GM10266 (cell line): ENCODE results near the gene EPHB2.

Experiments used
- DNase-seq: peaks from one replicate; pipeline ENCODE4 v3.0.0; 2012; ENCODE audit errors: extremely low spot score
- TF ChIP-seq, protein P1 (sequence below): IDR thresholded peaks from 2 replicates; pipeline ENCODE4 v1.5.1; 2012; ENCODE audit warnings: mild to moderate bottlenecking, low read depth; ENCODE audit not compliant: control insufficient read depth, insufficient read depth; ENCODE audit errors: missing control alignments

The EPHB2 gene

DNA sequence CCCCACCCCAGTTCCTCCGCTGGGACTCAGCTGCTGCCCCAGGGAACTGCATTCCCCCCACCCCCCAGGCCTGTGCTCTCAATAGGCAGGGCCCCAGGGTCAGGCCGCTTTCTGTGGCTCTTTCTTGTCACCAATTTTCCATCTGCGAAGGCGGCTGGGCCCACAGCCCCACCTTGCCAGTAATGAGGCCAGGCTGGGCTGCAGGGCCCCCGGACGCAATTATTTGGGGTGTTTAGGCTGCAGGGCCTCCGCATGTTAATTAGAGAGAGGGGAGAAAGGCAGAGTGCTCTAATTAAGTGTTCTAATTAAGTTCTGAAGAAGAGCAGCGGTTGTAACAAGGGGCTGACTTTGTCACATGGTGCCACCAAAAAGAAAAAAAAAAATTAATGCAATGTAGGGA is 71.8 kb downstream of the EPHB2 start:
- no peak for DNase-seq
- TF ChIP-seq, protein P1, sequence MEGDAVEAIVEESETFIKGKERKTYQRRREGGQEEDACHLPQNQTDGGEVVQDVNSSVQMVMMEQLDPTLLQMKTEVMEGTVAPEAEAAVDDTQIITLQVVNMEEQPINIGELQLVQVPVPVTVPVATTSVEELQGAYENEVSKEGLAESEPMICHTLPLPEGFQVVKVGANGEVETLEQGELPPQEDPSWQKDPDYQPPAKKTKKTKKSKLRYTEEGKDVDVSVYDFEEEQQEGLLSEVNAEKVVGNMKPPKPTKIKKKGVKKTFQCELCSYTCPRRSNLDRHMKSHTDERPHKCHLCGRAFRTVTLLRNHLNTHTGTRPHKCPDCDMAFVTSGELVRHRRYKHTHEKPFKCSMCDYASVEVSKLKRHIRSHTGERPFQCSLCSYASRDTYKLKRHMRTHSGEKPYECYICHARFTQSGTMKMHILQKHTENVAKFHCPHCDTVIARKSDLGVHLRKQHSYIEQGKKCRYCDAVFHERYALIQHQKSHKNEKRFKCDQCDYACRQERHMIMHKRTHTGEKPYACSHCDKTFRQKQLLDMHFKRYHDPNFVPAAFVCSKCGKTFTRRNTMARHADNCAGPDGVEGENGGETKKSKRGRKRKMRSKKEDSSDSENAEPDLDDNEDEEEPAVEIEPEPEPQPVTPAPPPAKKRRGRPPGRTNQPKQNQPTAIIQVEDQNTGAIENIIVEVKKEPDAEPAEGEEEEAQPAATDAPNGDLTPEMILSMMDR, result no peak

DNA sequence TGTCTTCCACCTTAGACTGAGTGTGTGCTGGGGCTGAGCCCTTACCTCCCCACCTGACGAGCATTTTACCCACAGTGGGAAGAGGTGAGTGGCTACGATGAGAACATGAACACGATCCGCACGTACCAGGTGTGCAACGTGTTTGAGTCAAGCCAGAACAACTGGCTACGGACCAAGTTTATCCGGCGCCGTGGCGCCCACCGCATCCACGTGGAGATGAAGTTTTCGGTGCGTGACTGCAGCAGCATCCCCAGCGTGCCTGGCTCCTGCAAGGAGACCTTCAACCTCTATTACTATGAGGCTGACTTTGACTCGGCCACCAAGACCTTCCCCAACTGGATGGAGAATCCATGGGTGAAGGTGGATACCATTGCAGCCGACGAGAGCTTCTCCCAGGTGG is 73.7 kb downstream of the EPHB2 start:
- no peak for DNase-seq
- TF ChIP-seq, protein P1, result no peak

DNA sequence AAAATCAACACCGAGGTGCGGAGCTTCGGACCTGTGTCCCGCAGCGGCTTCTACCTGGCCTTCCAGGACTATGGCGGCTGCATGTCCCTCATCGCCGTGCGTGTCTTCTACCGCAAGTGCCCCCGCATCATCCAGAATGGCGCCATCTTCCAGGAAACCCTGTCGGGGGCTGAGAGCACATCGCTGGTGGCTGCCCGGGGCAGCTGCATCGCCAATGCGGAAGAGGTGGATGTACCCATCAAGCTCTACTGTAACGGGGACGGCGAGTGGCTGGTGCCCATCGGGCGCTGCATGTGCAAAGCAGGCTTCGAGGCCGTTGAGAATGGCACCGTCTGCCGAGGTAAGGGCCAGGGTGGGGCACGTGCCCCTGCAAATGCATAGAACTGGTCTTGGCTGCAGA is 74.1 kb downstream of the EPHB2 start:
- TF ChIP-seq, protein P1, result no peak
- DNase-seq, result no peak

DNA sequence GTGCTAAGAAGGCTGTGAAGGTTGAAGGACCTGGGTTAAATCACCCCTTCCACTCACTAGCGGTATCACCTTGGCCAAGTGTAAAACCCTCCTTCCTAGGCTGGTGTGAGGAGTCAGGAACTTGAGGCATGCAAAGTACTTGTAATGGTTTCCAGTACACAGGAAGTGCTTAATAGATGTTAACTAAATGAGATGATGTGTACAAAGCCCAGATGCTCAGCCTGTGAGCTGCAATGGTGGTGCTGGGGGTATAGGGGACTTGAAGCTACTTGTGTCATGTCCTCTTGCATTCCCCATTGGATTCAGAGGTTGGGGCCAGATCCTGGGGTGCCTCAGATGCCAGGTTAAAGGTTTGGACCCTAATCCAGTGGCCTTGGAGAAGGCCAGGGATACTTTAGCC is 75.5 kb downstream of the EPHB2 start:
- TF ChIP-seq, protein P1, result no peak
- DNase-seq, result no peak

DNA sequence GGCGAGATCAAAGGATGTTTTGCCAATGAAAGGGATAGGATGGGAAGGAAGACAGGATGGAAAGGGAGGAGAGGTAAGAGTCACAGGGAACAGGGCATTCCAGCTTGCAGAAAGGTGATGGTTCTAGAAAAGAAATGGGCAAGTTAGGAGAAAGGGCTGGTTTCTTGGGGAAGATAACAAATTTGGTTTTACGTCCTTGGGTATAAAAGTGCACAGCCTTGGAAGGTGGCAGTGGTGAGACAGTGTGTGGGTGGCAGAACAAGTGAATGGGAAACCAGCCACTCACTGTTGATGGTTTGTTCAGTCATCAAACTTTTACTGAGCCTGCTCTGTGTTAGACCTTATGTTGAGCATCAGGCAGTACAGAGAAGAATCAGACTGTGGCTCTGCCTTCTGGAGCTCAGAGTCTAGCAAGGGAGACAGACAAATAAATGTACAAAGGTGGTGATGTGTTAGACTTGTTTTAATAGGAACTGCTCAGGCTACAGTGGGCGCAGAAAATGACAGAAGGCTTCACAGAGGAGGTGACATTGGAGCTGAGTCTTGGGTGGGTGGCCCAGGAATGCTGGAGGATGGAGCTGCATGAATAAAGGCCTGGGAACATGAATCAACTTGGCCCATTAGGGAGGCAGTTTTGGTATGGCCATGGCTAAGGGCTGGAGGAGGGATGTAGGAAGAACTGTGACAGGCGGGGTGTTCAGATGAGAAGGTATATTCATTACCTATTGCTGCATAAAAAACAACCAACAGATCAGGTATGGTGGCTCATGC is 76.3 kb downstream of the EPHB2 start:
- DNase-seq, result no peak
- TF ChIP-seq, protein P1, result no peak

DNA sequence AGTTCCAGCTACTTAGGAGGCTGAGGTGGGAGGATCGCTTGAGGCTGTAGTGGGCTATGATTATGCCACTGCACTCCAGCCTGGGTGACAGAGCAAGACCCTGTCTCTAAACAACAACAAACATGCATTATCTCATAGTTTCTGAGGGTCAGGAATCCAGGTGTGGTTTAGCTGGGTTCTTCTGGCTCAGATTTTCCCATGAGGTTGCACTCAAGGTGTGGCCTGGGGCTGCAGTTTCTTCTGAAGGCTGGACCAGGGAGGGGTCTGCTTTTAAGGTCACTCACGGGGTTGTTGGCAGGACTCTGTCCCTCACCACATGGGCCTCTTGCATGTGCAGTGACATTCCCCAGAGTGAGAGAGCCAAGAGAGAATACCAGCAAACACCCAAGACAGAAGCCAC is 77.0 kb downstream of the EPHB2 start:
- TF ChIP-seq, protein P1, result no peak
- DNase-seq, result no peak

DNA sequence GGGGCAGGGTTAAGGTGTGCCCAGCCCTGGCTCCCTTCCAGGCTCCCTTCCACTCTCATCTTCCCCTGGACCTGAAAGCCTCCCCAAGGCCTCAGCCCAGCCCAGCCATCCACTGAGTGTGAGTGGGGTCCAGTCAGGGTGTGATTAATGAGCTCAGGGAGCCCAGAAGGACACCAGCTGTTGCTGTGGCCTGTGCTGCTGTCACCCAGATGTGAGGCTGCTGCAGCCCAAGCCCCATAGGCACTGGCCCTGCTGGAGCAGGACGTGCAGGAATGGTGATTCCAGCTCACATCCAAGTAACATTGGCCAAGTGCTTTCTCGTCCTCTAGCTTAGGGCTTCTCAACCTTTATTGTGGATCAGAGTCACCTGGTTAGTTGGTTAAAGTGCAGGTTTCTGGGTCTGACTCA is 77.6 kb downstream of the EPHB2 start:
- DNase-seq, result no peak

More for the DNA sequence above, 77.6 kb downstream of the EPHB2 start:
- TF ChIP-seq, protein P1, result no peak
